Hepatocyte (in vitro differentiated cells): ENCODE data around the gene MYO1D. TPM values are rescaled to one million over a fixed set of nuclear protein-coding genes. Genes with fewer than 3 reads are reported as not detected.

ENCODE experiments used
- DNase-seq: peaks from one replicate; pipeline ENCODE4 v3.0.0-alpha.2; 2016; ENCODE audit warnings: low spot score
- H2AFZ ChIP-seq: fragments of 200-600 bp; sonication (generic); 2 replicates; pipeline ENCODE4 v1.6.0; 2016; ENCODE audit warnings: antibody characterized with exemption, mild to moderate bottlenecking
- H3K27ac ChIP-seq: fragments of 200-600 bp; sonication (generic); 2 replicates; pipeline ENCODE4 v1.5.1; 2016; ENCODE audit warnings: mild to moderate bottlenecking
- H3K27me3 ChIP-seq: fragments of 200-600 bp; sonication (generic); 2 replicates; pipeline ENCODE4 v1.6.1; 2016
- H3K36me3 ChIP-seq: fragments of 200-600 bp; sonication (generic); replicated peaks from 2 replicates; pipeline ENCODE4 v1.5.1; 2016; ENCODE audit warnings: low read depth; ENCODE audit not compliant: insufficient read depth
- H3K4me1 ChIP-seq: fragments of 200-600 bp; sonication (generic); 2 replicates; pipeline ENCODE4 v1.5.1; 2016; ENCODE audit warnings: mild to moderate bottlenecking, moderate library complexity; ENCODE audit not compliant: insufficient read depth
- H3K4me2 ChIP-seq: fragments of 200-600 bp; sonication (generic); 2 replicates; pipeline ENCODE4 v1.6.0; 2016
- H3K4me3 ChIP-seq: fragments of 200-600 bp; sonication (generic); 2 replicates; pipeline ENCODE4 v1.5.1; 2016; ENCODE audit warnings: mild to moderate bottlenecking
- H3K79me2 ChIP-seq: fragments of 200-600 bp; sonication (generic); 2 replicates; pipeline ENCODE4 v1.6.0; 2017; ENCODE audit warnings: mild to moderate bottlenecking
- H3K9me2 ChIP-seq: fragments of 200-600 bp; sonication (generic); replicated peaks from 2 replicates; pipeline ENCODE4 v1.6.0; 2017; ENCODE audit warnings: mild to moderate bottlenecking; ENCODE audit not compliant: insufficient read depth
- H3K9me3 ChIP-seq: fragments of 200-600 bp; sonication (generic); 2 replicates; pipeline ENCODE4 v1.5.1; 2016; ENCODE audit warnings: low read depth, mild to moderate bottlenecking
- H4K20me1 ChIP-seq: fragments of 200-600 bp; sonication (generic); 2 replicates; pipeline ENCODE4 v1.6.0; 2016; ENCODE audit warnings: mild to moderate bottlenecking; ENCODE audit not compliant: insufficient read depth, poor library complexity, severe bottlenecking
- CTCF ChIP-seq: fragments of 200-600 bp; sonication (generic); IDR thresholded peaks from 2 replicates; pipeline ENCODE4 v1.5.1; 2016; ENCODE audit warnings: antibody characterized with exemption, mild to moderate bottlenecking; ENCODE audit not compliant: poor library complexity
- EZH2 ChIP-seq: fragments of 200-600 bp; sonication (generic); IDR thresholded peaks from 2 replicates; pipeline ENCODE4 v1.6.1; 2016; ENCODE audit warnings: antibody characterized with exemption, mild to moderate bottlenecking, borderline replicate concordance
- EZH2phosphoT487 ChIP-seq: fragments of 200-600 bp; sonication (generic); IDR thresholded peaks from one replicate; pipeline ENCODE4 v1.6.1; 2018; ENCODE audit warnings: antibody characterized with exemption, mild to moderate bottlenecking, low read depth, moderate library complexity; ENCODE audit not compliant: unreplicated experiment, severe bottlenecking
- WGBS: methylation state at CpG from one replicate; pipeline ENCODE4 v1.1.6; 2016; ENCODE audit warnings: low lambda C conversion rate; ENCODE audit errors: missing lambda C conversion rate; 5-methylcytosine and 5-hydroxymethylcytosine counted together
- polyA plus RNA-seq: library from polyadenylated mRNA; unstranded; fragments of >200 nt; fragmentation: Nextera tagmentation; extraction: Ambion mirVana; gene quantifications from 2 replicates; pipeline ENCODE4 v1.2.1, GENCODE V29; 2016
- total RNA-seq: library from RNA; depleted of rRNA; stranded (reverse); fragments of >200 nt; gene quantifications from 2 replicates; pipeline ENCODE4 v1.2.3, GENCODE V29; 2014

The MYO1D gene
- total and polyA plus RNA-seq, 2 experiments from 2014 or later, result 36.2 to 89.0 TPM

- Histone ChIP-seq H3K27me3 (no peaks in the 10 kb centered on the region), H4K20me1 (peaks cover 16% of the 10 kb centered on the region), H3K27ac (no peak overlapping the region), H3K9me3 (no peaks in the 10 kb centered on the region), H3K9me2 (no peaks in the 10 kb centered on the region), H2AFZ (no peak overlapping the region), H3K4me3 (no peak overlapping the region), H3K36me3 (no peaks in the 10 kb centered on the region), H3K4me1 (no peaks in the 10 kb centered on the region), H3K79me2 (peaks cover 27% of the 10 kb centered on the region), H3K4me2 (no peak overlapping the region)
- WGBS, result 92% methylated on average over 3 of the region's 3 CpGs
- TF ChIP-seq CTCF (no peak), EZH2 (no peak), EZH2phosphoT487 (no peak)
- DNase-seq, result no peak
These were observed 413.6 kb downstream of the MYO1D start for GRCh38 chr17:32463304-32463703.

- no peak overlapping the region for H3K4me3 ChIP-seq
- peak; percentile 72 for DNase-seq
These were observed 414.9 kb downstream of the MYO1D start for GRCh38 chr17:32461853-32462617.

GRCh38 chr17:32461498-32461852, 415.4 kb downstream of the MYO1D start:
- H4K20me1 ChIP-seq, result peaks cover 19% of the 10 kb centered on the region
- TF ChIP-seq EZH2 (no peak), EZH2phosphoT487 (no peak), CTCF (no peak)
- no peaks in the 10 kb centered on the region for H3K9me3 ChIP-seq
- no peak overlapping the region for H3K4me2 ChIP-seq
- peaks cover 33% of the 10 kb centered on the region for H3K79me2 ChIP-seq
- H3K36me3 ChIP-seq, result no peaks in the 10 kb centered on the region
- H2AFZ ChIP-seq, result no peak overlapping the region
- no peaks in the 10 kb centered on the region for H3K9me2 ChIP-seq
- H3K4me3 ChIP-seq, result no peak overlapping the region
- WGBS, result 88% methylated on average over 4 of the region's 4 CpGs
- H3K27ac ChIP-seq, result no peak overlapping the region
- no peaks in the 10 kb centered on the region for H3K4me1 ChIP-seq
- H3K27me3 ChIP-seq, result no peaks in the 10 kb centered on the region
- DNase-seq, result no peak

More at GRCh38 chr17:32461853-32462617, 414.9 kb downstream of the MYO1D start:
- TF ChIP-seq EZH2phosphoT487 (no peak), CTCF (peak; percentile 52), EZH2 (no peak)
- no peak overlapping the region for H2AFZ ChIP-seq
- H3K9me2 ChIP-seq, result no peaks in the 10 kb centered on the region
- H3K27ac ChIP-seq, result no peak overlapping the region
- H3K36me3 ChIP-seq, result no peaks in the 10 kb centered on the region
- no peaks in the 10 kb centered on the region for H3K4me1 ChIP-seq
- peaks cover 33% of the 10 kb centered on the region for H3K79me2 ChIP-seq
- H4K20me1 ChIP-seq, result peaks cover 16% of the 10 kb centered on the region
- H3K4me2 ChIP-seq, result no peak overlapping the region
- H3K9me3 ChIP-seq, result no peaks in the 10 kb centered on the region
- no peaks in the 10 kb centered on the region for H3K27me3 ChIP-seq
- WGBS, result 78% methylated on average over 1 of the region's 1 CpG
